A673 (cell line): ENCODE results near the gene TLNRD1. TPM values are rescaled to one million over a fixed set of nuclear protein-coding genes. Genes with fewer than 3 reads are reported as not detected.
A peak's percentile ranks its signal among the peaks of the same experiment; 100 is the strongest.

Experiments used
- BruUV-seq: library from RNA; stranded (reverse); fragments of 400-500 nt; replicated peaks from 2 replicates; lab custom pipeline; 2021; lab: Mats Ljungman, UMichigan
- CTCF ChIA-PET: fragments of 300-600 bp; sonication (Branson Sonifier 250); formaldehyde crosslinking; loops from one replicate; lab custom pipeline; 2022; ENCODE audit warnings: antibody characterized with exemption; lab: Charles Lee
- POLR2A ChIA-PET: fragments of 300-600 bp; sonication (Branson Sonifier 250); formaldehyde crosslinking; loops from one replicate; lab custom pipeline; 2022; ENCODE audit warnings: antibody characterized with exemption; ENCODE audit not compliant: low non-redundant PET; lab: Charles Lee
- DNase-seq: peaks from one replicate; pipeline ENCODE4 v3.0.0-alpha.2; 2015; ENCODE audit warnings: low spot score
- H3K27ac ChIP-seq: fragments of 200-600 bp; sonication (generic); 2 replicates; pipeline ENCODE4 v1.5.1; 2016; ENCODE audit warnings: mixed run types, low read depth, mild to moderate bottlenecking, mixed read lengths, antibody characterized with exemption, low read length; ENCODE audit not compliant: poor library complexity, severe bottlenecking
- H3K27me3 ChIP-seq: fragments of 200-600 bp; sonication (generic); replicated peaks from 2 replicates; pipeline ENCODE4 v1.6.1; 2017; ENCODE audit warnings: mixed run types, low read depth, mild to moderate bottlenecking, mixed read lengths, antibody characterized with exemption, low read length; ENCODE audit not compliant: insufficient read depth, poor library complexity
- H3K36me3 ChIP-seq: fragments of 200-600 bp; sonication (generic); 2 replicates; pipeline ENCODE4 v1.6.1; 2016; ENCODE audit warnings: mixed run types, mild to moderate bottlenecking, mixed read lengths, antibody characterized with exemption, low read length; ENCODE audit not compliant: insufficient read depth, poor library complexity, severe bottlenecking
- H3K4me1 ChIP-seq: fragments of 200-600 bp; sonication (generic); 2 replicates; pipeline ENCODE4 v1.6.1; 2017; ENCODE audit warnings: mixed run types, mild to moderate bottlenecking, mixed read lengths, antibody characterized with exemption, low read length; ENCODE audit not compliant: insufficient read depth, poor library complexity, severe bottlenecking
- H3K4me3 ChIP-seq: fragments of 200-600 bp; sonication (generic); 2 replicates; pipeline ENCODE4 v1.5.1; 2016; ENCODE audit warnings: low read depth, mixed run types, mild to moderate bottlenecking, mixed read lengths, low read length; ENCODE audit not compliant: poor library complexity, severe bottlenecking
- H3K9me3 ChIP-seq: fragments of 200-600 bp; sonication (generic); 2 replicates; pipeline ENCODE4 v1.6.1; 2016; ENCODE audit warnings: mixed run types, low read depth, mild to moderate bottlenecking, mixed read lengths, antibody characterized with exemption, low read length; ENCODE audit not compliant: poor library complexity, severe bottlenecking
- EZH2 ChIP-seq: fragments of 200-600 bp; sonication (generic); IDR thresholded peaks from 2 replicates; pipeline ENCODE4 v1.6.1; 2017; ENCODE audit warnings: borderline replicate concordance, low read depth, mild to moderate bottlenecking, mixed read lengths, antibody characterized with exemption, low read length; ENCODE audit not compliant: poor library complexity, severe bottlenecking
- intact Hi-C: fragments of 100-400 bp; cut with micrococcal nuclease; formaldehyde crosslinking; loops from one replicate; pipeline ENCODE4 v1.10.0; 2022; ENCODE audit not compliant: unreplicated experiment
- total RNA-seq: library from RNA; stranded (reverse); gene quantifications from 2 replicates; pipeline ENCODE4 v1.2.3, GENCODE V29; 2021
- TF ChIP-seq, protein P1 (sequence below): fragments of 300-800, 200-600 bp; sonication (generic); conservative IDR thresholded peaks from 2 replicates; pipeline ENCODE4 v1.5.1; 2017; ENCODE audit warnings: low read depth, mild to moderate bottlenecking, antibody characterized with exemption, low read length, moderate library complexity, mixed read lengths

TLNRD1 gene
- total RNA-seq, 1 experiment from 2014 or later = 21.8 TPM

GRCh38 chr15:80988148-80988796 is 12.5 kb upstream of the TLNRD1 start:
- Histone ChIP-seq H3K4me3 (peak overlapping the region; percentile 91), H3K9me3 (no peaks in the 10 kb centered on the region), H3K4me1 (peaks cover 12% of the 10 kb centered on the region), H3K27me3 (no peaks in the 10 kb centered on the region), H3K36me3 (no peaks in the 10 kb centered on the region), H3K27ac (peak overlapping the region; percentile 86)
- ChIA-PET POLR2A (no interaction called here), CTCF (no interaction called here)
- no peak for TF ChIP-seq EZH2
- TF ChIP-seq, protein P1, sequence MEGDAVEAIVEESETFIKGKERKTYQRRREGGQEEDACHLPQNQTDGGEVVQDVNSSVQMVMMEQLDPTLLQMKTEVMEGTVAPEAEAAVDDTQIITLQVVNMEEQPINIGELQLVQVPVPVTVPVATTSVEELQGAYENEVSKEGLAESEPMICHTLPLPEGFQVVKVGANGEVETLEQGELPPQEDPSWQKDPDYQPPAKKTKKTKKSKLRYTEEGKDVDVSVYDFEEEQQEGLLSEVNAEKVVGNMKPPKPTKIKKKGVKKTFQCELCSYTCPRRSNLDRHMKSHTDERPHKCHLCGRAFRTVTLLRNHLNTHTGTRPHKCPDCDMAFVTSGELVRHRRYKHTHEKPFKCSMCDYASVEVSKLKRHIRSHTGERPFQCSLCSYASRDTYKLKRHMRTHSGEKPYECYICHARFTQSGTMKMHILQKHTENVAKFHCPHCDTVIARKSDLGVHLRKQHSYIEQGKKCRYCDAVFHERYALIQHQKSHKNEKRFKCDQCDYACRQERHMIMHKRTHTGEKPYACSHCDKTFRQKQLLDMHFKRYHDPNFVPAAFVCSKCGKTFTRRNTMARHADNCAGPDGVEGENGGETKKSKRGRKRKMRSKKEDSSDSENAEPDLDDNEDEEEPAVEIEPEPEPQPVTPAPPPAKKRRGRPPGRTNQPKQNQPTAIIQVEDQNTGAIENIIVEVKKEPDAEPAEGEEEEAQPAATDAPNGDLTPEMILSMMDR = no peak
- TSS peak; percentile 67 for BruUV-seq
- intact Hi-C loops = no loop called here
- no peak for DNase-seq

DNA sequence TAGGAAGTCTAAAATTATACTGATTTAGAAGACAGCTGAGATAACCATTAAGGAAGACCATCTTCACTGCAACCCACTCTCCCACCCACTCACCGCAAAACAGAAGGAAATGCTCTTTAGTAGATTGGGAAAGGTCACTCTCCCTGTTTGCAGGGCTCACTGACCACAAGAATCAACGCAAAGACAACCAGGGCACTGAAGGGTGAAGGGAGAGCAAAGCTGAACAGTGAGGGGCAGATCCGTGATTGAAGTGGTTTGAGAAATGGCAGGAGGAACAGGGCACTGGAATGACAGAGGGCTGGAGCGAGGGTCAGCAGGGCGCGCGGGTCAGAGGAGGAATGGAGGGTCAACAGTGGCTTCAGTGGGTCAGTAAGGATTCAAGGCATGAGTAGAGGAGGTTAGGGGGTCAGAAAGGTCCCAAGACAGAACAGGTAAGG is 11.6 kb upstream of the TLNRD1 start:
- TF ChIP-seq, protein P1 = no peak
- TF ChIP-seq EZH2 = no peak
- no peaks in the 10 kb centered on the region for H3K36me3 ChIP-seq
- intact Hi-C loops = no loop called here
- ChIA-PET CTCF (no interaction called here), POLR2A (no interaction called here)
- no peaks in the 10 kb centered on the region for H3K27me3 ChIP-seq
- BruUV-seq = no TSS peak
- peak overlapping the region; percentile 86 for H3K27ac ChIP-seq
- H3K4me3 ChIP-seq = peak overlapping the region; percentile 91
- DNase-seq = no peak
- no peaks in the 10 kb centered on the region for H3K9me3 ChIP-seq
- peaks cover 12% of the 10 kb centered on the region for H3K4me1 ChIP-seq

GRCh38 chr15:80989518-80990478 is 10.9 kb upstream of the TLNRD1 start, which contains the start of gene MESD:
TSS of gene MESD (minus strand) at chr15:80989819. CDS start at chr15:80989791, 28 bp downstream.
- Histone ChIP-seq H3K4me3 (peak within 1 kb of the TSS; percentile 91), H3K9me3 (no peaks in the 10 kb centered on the region), H3K4me1 (peaks cover 12% of the 10 kb centered on the region), H3K36me3 (no peaks in the 10 kb centered on the region), H3K27me3 (no peaks in the 10 kb centered on the region), H3K27ac (peak within 1 kb of the TSS; percentile 86)
- TF ChIP-seq, protein P1 = no peak
- TF ChIP-seq EZH2 = no peak
- DNase-seq = peak; percentile 97
- intact Hi-C loops = loop anchor here (5.0 kb wide), 1 partner anchor 278 kb away; no protein-coding TSS in a partner anchor
- ChIA-PET CTCF (no interaction called here), POLR2A (interaction anchor here (0.7 kb wide), 2 partner anchors 11 to 12 kb away, joined by 6 to 10 read pairs; partner anchors contain the start of gene TLNRD1)
- BruUV-seq = TSS peak; percentile 98
